Measurements from ENCODE around the gene PRDM16.

The PRDM16 gene

DNA sequence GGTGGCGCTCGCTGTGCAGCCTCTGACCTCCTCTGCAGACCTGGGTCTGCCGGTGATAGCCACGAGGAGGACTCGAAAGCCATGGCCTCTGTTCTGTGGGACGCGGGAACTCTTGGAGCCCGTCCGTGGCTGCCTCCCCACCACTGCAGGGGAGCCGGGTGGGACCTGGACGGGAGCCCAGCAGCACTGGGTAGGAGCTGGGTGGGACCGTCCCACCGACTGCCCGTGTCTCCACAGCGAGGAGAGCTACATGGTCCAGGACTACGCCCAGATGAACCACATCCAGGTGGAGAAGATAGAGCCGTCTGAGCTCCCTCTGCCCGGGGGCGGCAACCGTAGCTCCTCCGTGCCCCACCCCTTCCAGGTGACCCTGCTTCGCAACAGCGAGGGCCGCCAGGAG lies 409.2 kb downstream of the PRDM16 start:
- Histone ChIP-seq H3K4me1 (ENCODE audit: control insufficient read depth, insufficient read depth, low read length) (no peaks in the 10 kb centered on the region), H3K36me3 (ENCODE audit: control insufficient read depth, insufficient read depth, low read length) (no peaks in the 10 kb centered on the region), H3K27ac (ENCODE audit: low read depth, low read length) (no peak overlapping the region), H3K27me3 (ENCODE audit: control insufficient read depth, insufficient read depth, low read length) (no peaks in the 10 kb centered on the region), H3K9ac (ENCODE audit: low read length) (no peak overlapping the region), H3K4me3 (ENCODE audit: low read length) (no peak overlapping the region)

DNA sequence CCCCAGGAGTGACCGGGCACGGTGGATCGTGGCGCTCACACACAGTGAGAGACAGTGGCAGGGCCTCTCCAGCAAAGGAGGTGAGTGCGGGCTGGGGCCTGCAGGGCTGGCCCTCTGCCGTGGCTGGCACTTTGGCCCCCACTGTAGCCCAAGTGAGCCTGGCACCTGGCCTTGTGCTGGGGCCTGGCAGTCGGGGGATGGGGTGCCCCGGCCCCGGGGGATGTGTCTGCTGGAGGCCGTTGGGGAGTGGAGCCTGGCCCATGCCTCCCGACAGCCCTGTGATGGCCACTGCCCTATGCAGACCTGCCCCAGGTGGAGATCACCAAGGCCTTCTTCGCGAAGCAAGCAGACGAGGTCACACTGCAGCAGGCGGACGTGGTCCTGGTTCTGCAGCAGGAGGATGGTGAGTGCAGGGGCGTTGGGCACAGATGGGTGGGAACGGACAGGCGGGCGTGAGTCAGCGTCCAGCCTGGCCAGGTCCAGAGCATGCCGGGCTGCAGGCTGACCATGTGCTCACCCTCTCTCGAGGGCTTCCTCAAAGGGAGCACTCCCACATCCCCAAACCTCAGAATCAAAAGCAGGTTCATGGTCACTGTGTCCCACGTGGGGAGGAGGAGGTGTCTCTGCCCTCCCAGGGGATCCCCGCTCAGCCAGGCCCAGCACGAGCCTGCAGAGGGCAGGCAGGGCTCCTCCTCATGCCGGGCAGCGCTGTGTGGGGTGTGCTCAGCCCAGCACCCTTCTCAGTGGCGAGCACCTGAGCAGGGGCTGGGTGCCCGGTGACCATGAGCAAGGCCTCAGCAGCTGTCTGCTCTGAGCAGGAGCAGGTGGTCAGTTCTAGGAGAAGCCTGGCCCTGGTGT lies 410.7 kb downstream of the PRDM16 start:
- Histone ChIP-seq H3K27me3 (ENCODE audit: control insufficient read depth, insufficient read depth, low read length) (no peaks in the 10 kb centered on the region), H3K4me1 (ENCODE audit: control insufficient read depth, insufficient read depth, low read length) (no peaks in the 10 kb centered on the region), H3K9ac (ENCODE audit: low read length) (no peak overlapping the region), H3K27ac (ENCODE audit: low read depth, low read length) (no peak overlapping the region), H3K4me3 (ENCODE audit: low read length) (no peak overlapping the region), H3K36me3 (ENCODE audit: control insufficient read depth, insufficient read depth, low read length) (no peaks in the 10 kb centered on the region)

DNA sequence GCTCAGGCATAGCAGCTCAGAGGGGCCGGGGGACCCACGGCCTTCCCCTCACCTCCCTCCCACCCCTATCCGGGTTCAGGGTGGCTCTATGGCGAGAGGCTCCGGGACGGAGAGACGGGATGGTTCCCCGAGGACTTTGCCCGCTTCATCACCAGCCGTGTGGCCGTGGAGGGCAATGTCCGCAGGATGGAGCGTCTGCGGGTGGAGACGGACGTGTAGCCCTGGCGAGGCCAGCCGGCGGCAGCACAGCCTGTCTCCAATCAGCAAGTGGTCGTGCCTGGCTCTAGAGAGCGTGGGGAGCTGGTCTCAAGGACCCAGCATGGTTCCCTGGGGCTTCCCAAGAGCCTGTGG lies 411.3 kb downstream of the PRDM16 start:
- no peaks in the 10 kb centered on the region for H3K36me3 ChIP-seq (ENCODE audit: control insufficient read depth, insufficient read depth, low read length)
- no peak overlapping the region for H3K4me3 ChIP-seq (ENCODE audit: low read length)
- H3K27ac ChIP-seq (ENCODE audit: low read depth, low read length): no peak overlapping the region
- H3K9ac ChIP-seq (ENCODE audit: low read length): no peak overlapping the region
- no peaks in the 10 kb centered on the region for H3K4me1 ChIP-seq (ENCODE audit: control insufficient read depth, insufficient read depth, low read length)
- H3K27me3 ChIP-seq (ENCODE audit: control insufficient read depth, insufficient read depth, low read length): no peaks in the 10 kb centered on the region

DNA sequence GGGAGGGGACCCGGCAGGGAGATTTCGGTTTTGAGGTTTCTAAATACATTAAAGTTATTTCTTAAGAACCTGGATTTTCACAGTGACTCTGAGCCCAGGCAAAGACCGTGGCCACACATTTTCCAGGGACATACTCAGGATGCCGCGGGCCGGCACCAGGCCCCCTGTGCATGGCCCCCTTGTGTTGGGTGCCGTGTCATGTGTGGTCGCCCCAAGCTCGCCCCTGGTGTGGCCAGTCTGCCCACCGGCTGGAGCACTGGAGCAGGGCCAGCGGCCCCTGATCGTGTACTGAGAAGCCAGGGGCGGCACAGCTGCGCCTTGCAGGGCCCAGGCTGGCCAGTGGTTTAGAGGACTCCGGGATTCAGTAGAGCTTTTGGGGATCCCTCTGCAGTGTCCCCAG lies 412.0 kb downstream of the PRDM16 start:
- H3K4me3 ChIP-seq (ENCODE audit: low read length): no peak overlapping the region
- no peaks in the 10 kb centered on the region for H3K4me1 ChIP-seq (ENCODE audit: control insufficient read depth, insufficient read depth, low read length)
- H3K27ac ChIP-seq (ENCODE audit: low read depth, low read length): no peak overlapping the region
- no peaks in the 10 kb centered on the region for H3K36me3 ChIP-seq (ENCODE audit: control insufficient read depth, insufficient read depth, low read length)
- H3K27me3 ChIP-seq (ENCODE audit: control insufficient read depth, insufficient read depth, low read length): no peaks in the 10 kb centered on the region
- H3K9ac ChIP-seq (ENCODE audit: low read length): no peak overlapping the region

DNA sequence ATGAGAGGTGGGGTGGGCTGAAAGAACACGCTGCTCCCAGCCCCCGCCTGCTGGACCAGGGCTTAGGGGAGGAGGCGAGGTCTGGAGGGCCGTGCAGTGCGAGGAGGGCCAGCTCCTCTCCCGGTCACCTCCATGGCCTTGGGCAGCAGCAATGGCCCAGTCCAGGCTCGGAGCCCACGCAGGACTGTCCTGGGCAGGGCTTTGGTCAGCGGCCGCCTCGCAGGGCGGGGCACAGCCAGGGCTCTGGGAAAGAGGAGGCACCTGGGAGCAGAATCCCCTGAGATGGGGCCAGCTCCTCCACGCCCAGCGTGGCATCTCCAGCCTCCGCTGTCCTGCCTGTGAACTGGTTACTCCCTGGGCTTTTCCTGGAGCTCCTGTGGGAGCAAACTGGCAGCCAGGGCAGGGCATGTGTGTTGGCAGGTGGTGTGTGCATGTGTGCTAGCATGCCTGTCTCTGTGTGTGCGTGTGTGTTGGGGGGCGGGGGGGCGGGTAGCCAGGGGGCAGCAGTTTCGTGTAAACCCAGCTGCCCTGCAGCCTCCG lies 412.9 kb downstream of the PRDM16 start:
- Histone ChIP-seq H3K27ac (ENCODE audit: low read depth, low read length) (no peak overlapping the region), H3K36me3 (ENCODE audit: control insufficient read depth, insufficient read depth, low read length) (no peaks in the 10 kb centered on the region), H3K9ac (ENCODE audit: low read length) (no peak overlapping the region), H3K27me3 (ENCODE audit: control insufficient read depth, insufficient read depth, low read length) (no peaks in the 10 kb centered on the region), H3K4me3 (ENCODE audit: low read length) (no peak overlapping the region), H3K4me1 (ENCODE audit: control insufficient read depth, insufficient read depth, low read length) (no peaks in the 10 kb centered on the region)

DNA sequence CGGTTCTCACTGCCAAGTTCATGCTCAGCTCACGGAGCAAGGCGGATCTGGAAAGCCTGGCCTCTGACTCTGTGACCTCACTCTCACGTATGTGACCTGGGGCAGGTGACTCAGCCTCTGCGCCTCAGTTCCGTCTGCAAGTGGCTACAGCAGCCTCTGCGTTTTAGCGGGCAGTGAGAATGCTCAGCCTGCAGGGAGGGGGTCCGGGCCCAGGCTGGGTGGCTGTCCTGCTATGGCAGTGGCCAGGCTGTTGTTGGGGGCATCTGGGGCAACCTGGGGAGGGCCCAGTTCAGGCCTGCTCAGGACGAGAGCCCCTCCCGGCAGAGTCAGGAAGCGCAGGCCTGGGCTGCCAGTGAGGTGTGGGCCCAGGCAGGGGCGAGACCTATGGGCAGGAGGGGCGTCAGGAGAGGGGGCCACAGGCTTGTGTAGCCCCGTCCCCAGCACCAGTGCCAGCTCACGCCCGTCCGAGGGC lies 413.4 kb downstream of the PRDM16 start:
- Histone ChIP-seq H3K27me3 (ENCODE audit: control insufficient read depth, insufficient read depth, low read length) (no peaks in the 10 kb centered on the region), H3K36me3 (ENCODE audit: control insufficient read depth, insufficient read depth, low read length) (no peaks in the 10 kb centered on the region), H3K27ac (ENCODE audit: low read depth, low read length) (no peak overlapping the region), H3K4me1 (ENCODE audit: control insufficient read depth, insufficient read depth, low read length) (no peaks in the 10 kb centered on the region), H3K4me3 (ENCODE audit: low read length) (no peak overlapping the region), H3K9ac (ENCODE audit: low read length) (no peak overlapping the region)

DNA sequence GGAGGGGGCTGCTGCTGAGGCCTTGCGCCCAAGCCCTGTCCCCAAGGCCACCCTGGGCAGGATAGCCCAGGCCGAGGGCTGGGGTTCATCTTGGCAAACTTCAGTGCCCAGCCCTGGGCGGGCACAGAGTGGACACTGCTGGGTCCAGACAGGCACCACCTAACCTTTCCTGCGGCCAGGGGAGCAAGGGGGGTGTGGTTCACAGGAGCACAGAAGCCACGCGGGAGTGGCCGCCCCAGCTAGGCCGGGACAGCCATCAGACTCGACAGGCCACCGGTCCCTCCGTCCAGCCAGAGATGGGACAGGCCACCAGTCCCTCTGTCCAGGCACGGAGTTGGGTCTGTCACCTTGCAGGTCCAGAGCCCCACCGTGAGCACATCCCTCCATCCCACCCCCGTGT lies 414.4 kb downstream of the PRDM16 start:
- no peak overlapping the region for H3K9ac ChIP-seq (ENCODE audit: low read length)
- no peaks in the 10 kb centered on the region for H3K4me1 ChIP-seq (ENCODE audit: control insufficient read depth, insufficient read depth, low read length)
- no peaks in the 10 kb centered on the region for H3K27me3 ChIP-seq (ENCODE audit: control insufficient read depth, insufficient read depth, low read length)
- no peaks in the 10 kb centered on the region for H3K36me3 ChIP-seq (ENCODE audit: control insufficient read depth, insufficient read depth, low read length)
- no peak overlapping the region for H3K27ac ChIP-seq (ENCODE audit: low read depth, low read length)
- H3K4me3 ChIP-seq (ENCODE audit: low read length): no peak overlapping the region

DNA sequence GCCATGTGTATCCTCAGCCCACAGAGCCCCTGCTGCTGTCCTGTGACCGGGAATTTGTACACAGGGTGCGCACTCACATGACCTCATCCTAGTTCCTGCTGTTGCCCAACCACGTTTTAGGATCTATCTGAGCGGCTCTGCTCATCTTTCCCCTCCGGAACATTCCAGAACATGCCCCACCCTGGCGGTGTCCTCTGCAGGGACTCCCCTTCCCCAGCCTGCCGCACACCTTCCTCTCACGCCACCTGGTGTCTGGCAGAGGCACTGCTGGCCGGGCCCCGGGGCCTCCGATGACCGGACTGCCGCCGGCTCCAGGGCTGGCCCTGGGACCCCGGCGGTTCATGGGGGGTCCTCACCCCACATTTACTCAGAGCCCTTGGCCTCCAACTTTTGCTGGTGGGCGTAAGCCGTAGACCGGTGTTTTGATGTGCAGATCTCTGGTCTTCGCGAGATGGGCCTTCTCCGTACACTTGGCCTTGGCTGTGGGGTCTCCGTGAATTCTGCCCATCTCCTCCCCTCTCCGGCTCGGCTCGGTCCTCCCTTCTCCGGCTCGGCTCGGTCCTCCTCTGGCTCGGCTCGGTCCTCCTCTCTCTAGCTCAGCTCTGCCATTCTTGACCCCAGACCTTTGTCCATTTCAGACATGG lies 414.9 kb downstream of the PRDM16 start:
- Histone ChIP-seq H3K27ac (ENCODE audit: low read depth, low read length) (no peak overlapping the region), H3K4me3 (ENCODE audit: low read length) (no peak overlapping the region), H3K36me3 (ENCODE audit: control insufficient read depth, insufficient read depth, low read length) (no peaks in the 10 kb centered on the region), H3K9ac (ENCODE audit: low read length) (no peak overlapping the region), H3K27me3 (ENCODE audit: control insufficient read depth, insufficient read depth, low read length) (no peaks in the 10 kb centered on the region), H3K4me1 (ENCODE audit: control insufficient read depth, insufficient read depth, low read length) (no peaks in the 10 kb centered on the region)

DNA sequence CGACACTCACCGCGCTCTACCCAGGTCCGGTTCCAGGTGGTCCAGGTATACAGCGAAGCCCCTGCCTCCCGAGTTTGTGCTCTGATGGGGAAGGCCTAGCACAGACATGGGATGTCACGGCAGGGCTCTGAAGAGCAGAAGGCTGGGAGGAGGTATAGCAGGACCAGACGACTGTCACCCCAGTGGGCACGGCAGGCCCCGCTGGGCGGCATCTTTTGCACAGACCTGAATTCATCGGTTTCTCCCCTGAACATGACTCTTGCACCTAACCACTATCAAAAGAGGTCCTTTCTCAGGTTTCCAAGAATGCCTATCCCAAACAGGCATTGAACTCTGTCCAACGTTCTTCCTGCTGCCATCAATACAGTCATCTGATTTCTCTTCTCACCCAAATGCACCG lies 416.0 kb downstream of the PRDM16 start:
- Histone ChIP-seq H3K27me3 (ENCODE audit: control insufficient read depth, insufficient read depth, low read length) (no peaks in the 10 kb centered on the region), H3K36me3 (ENCODE audit: control insufficient read depth, insufficient read depth, low read length) (no peaks in the 10 kb centered on the region), H3K4me1 (ENCODE audit: control insufficient read depth, insufficient read depth, low read length) (no peaks in the 10 kb centered on the region), H3K4me3 (ENCODE audit: low read length) (no peak overlapping the region), H3K9ac (ENCODE audit: low read length) (no peak overlapping the region), H3K27ac (ENCODE audit: low read depth, low read length) (no peak overlapping the region)

All from rectal smooth muscle tissue (tissue), 1 donor.